Measurements from ENCODE around the gene NEK8.
"Not testable (repeated sequence)": the region's sequence is repeated elsewhere in the genome, so short reads cannot be mapped to it uniquely, and the experiment has no call there.

NEK8 gene

DNA sequence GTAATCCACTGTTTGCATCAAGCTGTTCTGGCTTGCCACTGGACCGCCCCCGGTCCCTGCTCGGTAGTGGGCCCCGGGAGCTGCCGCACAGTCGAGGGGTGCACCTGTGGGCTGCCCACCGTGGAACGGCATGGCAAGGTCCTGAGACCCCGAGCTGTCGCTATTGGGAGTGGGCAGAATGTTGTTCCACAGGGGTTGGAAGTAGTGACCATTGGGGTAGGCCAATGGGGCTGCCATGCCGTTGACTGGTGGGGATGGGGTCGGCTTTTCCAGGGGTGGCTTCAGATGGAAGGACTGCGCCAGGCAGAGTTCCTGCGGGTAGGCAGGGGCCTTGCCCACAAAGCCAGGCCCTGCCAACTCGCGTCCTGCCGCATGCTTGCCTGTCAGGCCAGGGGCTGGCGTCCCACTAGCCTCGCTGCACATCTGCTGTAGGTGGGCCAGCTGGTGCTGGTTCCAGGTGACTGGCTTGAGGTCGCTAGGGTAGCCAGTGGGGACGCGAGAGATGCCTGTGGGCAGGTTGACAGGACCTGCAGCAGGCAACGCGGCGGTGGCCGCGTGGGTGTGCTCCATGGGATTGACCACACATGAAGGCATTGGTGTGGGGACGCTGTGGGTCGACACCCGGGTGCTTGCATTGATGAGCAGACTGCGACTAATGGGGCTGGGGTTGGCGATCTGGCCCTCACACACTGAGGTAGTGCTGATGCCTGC is 30.0 kb downstream of the NEK8 start:
- Histone ChIP-seq H3K79me2 (ENCODE audit: control insufficient read depth, insufficient read depth, low read length, unreplicated experiment) (peaks cover 11% of the 10 kb centered on the region), H2AFZ (ENCODE audit: low read length, unreplicated experiment) (no peak overlapping the region), H3K27ac (ENCODE audit: low read depth, low read length) (no peak overlapping the region), H3K27me3 (ENCODE audit: insufficient read depth, low read length) (no peaks in the 10 kb centered on the region), H3K4me3 (ENCODE audit: low read depth, low read length) (no peak overlapping the region), H3K36me3 (ENCODE audit: insufficient read depth, low read length) (peaks cover 12% of the 10 kb centered on the region; the same call in 1 of the 2 replicates), H3K4me1 (ENCODE audit: control insufficient read depth, insufficient read depth, low read length, unreplicated experiment) (peaks cover 19% of the 10 kb centered on the region)

DNA sequence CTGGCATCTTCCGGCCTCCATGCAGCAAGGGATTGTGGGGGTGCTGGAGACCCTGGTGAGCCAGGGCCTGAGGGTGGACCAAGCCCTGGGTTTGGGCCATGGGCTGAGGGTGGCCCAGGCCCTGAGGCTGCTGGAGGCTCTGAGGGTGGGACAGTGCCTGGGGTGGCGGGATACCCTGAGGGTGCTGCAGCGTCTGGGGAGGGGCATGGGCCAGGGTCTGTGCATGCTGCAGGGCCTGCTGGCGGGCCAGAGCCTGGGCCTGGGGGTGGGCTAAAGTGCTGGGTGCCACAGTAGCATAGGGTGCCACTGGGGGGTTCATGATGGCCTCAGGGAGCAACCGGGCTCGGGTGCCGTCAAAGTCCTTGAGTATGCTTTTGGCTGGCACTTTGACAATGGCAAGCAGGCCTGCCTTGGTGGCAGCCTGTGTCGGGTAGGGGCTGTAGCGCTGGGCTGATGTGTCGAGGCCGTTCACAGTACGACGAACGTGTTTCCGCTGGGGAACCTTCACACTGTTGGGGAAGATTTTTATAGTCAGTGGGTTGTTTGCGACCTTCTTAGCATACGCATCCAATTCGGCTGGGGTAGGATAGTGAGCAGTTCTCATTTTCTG is 30.8 kb downstream of the NEK8 start:
- Histone ChIP-seq H2AFZ (ENCODE audit: low read length, unreplicated experiment) (no peak overlapping the region), H3K27ac (ENCODE audit: low read depth, low read length) (no peak overlapping the region), H3K79me2 (ENCODE audit: control insufficient read depth, insufficient read depth, low read length, unreplicated experiment) (peaks cover 12% of the 10 kb centered on the region), H3K27me3 (ENCODE audit: insufficient read depth, low read length) (no peaks in the 10 kb centered on the region), H3K4me1 (ENCODE audit: control insufficient read depth, insufficient read depth, low read length, unreplicated experiment) (peaks cover 19% of the 10 kb centered on the region), H3K36me3 (ENCODE audit: insufficient read depth, low read length) (peaks cover 12% of the 10 kb centered on the region; the same call in 1 of the 2 replicates), H3K4me3 (ENCODE audit: low read depth, low read length) (no peak overlapping the region)

DNA sequence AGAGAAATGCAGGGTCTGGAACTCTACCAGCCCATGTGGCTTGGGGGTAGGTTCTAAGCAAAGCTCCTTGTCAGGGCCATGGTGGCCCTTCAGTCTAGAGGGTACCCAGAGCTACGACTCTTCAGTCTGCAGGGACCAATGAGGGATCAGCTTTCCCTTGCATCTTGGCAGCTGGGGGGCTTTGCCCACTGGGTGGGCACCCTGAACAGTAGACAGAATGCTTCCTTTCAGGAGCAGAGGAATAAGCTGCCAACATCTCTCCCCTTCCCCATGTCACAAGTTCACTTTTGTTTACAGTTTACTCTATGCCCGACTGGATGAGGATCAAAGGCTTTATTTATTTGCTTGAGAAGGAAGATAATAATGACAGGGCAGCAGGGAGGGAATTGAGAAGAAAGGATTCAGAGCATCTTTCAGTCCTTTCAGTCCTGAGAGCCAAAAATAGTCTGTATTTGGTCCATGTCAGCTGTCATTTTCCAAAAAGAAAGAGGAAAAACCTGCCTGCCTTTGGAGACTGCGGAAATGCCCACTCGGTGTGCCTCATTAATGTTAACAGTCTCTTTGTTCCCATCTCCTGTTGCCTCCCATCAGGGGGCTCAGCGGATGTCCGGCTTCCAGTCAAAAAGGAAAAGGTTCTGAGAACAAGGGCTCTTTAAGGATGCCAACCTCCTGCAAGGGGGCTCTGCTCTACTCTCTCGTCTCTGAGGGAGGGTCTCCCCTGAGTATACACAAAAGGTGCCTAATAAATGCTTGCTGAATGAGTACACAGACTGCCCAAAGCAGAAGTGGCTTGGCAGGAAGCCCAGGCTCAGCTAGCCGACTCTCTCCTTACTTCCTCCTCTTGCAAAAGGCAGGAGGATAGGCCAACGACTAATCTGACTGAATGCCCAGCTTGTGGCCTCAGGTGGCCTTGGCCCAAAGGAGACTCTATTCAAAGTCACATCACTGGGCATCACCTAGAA is 32.3 kb downstream of the NEK8 start:
- Histone ChIP-seq H3K27ac (ENCODE audit: low read depth, low read length) (no peak overlapping the region), H3K79me2 (ENCODE audit: control insufficient read depth, insufficient read depth, low read length, unreplicated experiment) (peaks cover 18% of the 10 kb centered on the region), H3K27me3 (ENCODE audit: insufficient read depth, low read length) (no peaks in the 10 kb centered on the region), H3K4me3 (ENCODE audit: low read depth, low read length) (no peak overlapping the region), H3K4me1 (ENCODE audit: control insufficient read depth, insufficient read depth, low read length, unreplicated experiment) (peaks cover 10% of the 10 kb centered on the region), H2AFZ (ENCODE audit: low read length, unreplicated experiment) (no peak overlapping the region), H3K36me3 (ENCODE audit: insufficient read depth, low read length) (peaks cover 15% of the 10 kb centered on the region; the same call in 1 of the 2 replicates)

DNA sequence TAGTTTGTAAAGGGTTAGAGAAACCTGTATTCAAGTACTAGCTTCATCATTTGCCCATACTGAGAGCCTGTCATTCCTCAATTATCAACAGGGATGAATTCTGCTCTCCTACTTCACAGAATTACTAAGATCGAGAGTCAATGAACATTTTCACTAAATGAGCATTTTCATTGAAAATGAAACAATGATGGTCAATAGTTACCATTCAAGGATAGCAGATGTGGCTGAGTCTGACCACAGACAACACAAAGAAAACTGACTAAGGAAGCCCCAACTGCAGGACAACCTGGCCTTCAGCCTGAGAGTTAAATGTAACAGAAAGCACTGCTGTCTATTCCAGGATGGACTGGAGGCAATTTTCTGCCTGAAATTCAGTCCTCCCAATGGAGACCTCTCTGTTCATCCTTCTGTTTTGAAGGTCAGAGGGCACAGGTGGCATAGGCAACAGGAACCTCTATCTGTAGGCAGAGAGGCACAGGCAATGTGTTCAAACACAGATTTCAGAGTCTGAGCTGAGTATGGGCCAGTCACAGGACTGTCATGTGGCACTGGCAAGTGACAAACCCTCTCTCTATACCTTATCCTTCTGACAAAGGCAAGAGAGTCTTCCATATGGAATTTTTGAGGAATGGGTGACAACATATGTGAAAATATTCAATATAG is 34.7 kb downstream of the NEK8 start:
- Histone ChIP-seq H3K27ac (ENCODE audit: low read depth, low read length) (no peak overlapping the region), H3K79me2 (ENCODE audit: control insufficient read depth, insufficient read depth, low read length, unreplicated experiment) (peaks cover 28% of the 10 kb centered on the region), H3K4me3 (ENCODE audit: low read depth, low read length) (no peak overlapping the region), H3K4me1 (ENCODE audit: control insufficient read depth, insufficient read depth, low read length, unreplicated experiment) (peaks cover 7% of the 10 kb centered on the region), H3K36me3 (ENCODE audit: insufficient read depth, low read length) (peaks cover 19% of the 10 kb centered on the region), H3K27me3 (ENCODE audit: insufficient read depth, low read length) (no peaks in the 10 kb centered on the region), H2AFZ (ENCODE audit: low read length, unreplicated experiment) (no peak overlapping the region)

DNA sequence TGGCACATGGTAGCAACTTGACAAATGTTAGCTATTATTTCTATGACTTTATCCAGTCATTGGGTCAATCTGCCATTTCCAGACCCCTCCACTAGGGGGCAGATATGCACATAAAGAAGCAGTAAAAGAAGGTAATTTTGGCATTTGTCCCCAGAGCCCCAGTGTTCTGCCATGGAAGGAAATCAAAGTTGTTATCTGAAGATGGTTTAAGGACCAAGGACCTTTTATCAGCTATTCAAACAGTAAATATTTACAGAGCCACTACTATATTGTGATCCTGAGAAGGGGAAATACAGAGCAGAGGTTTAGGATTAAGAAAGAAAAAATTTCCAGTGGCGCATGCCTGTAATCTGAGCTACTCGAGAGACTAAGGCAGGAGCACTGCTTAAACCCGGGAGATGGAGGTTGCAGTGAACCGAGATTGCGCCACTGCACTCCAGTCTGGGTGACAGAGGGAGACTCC is 35.2 kb downstream of the NEK8 start:
- Histone ChIP-seq H3K79me2 (ENCODE audit: control insufficient read depth, insufficient read depth, low read length, unreplicated experiment) (peaks cover 28% of the 10 kb centered on the region), H3K4me1 (ENCODE audit: control insufficient read depth, insufficient read depth, low read length, unreplicated experiment) (peaks cover 7% of the 10 kb centered on the region), H3K36me3 (ENCODE audit: insufficient read depth, low read length) (peaks cover 19% of the 10 kb centered on the region), H2AFZ (ENCODE audit: low read length, unreplicated experiment) (no peak overlapping the region), H3K27ac (ENCODE audit: low read depth, low read length) (no peak overlapping the region), H3K27me3 (ENCODE audit: insufficient read depth, low read length) (no peaks in the 10 kb centered on the region), H3K4me3 (ENCODE audit: low read depth, low read length) (no peak overlapping the region)

DNA sequence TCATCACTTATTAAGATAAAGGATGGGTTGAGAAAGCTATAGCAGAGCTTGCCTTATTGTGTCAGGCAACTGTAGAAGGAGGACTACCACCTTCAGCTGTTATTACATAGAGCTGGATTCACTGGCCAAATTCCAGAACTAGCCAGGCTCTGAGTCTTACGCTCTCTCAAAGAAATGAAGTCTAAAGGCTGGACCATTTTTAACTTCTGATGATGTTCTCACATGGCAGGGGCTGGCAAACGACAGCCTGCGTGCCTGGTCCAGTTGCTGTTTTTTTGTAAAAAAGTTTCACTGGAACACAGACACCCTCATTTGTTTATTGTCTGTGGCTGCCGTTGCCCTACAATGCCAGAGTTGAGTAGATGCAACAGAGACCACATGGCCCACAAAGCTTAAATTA is 36.5 kb downstream of the NEK8 start:
- H3K36me3 ChIP-seq (ENCODE audit: insufficient read depth, low read length), result peaks cover 19% of the 10 kb centered on the region
- H3K79me2 ChIP-seq (ENCODE audit: control insufficient read depth, insufficient read depth, low read length, unreplicated experiment), result peaks cover 34% of the 10 kb centered on the region
- H3K4me1 ChIP-seq (ENCODE audit: control insufficient read depth, insufficient read depth, low read length, unreplicated experiment), result peaks cover 7% of the 10 kb centered on the region
- no peak overlapping the region for H2AFZ ChIP-seq (ENCODE audit: low read length, unreplicated experiment)
- H3K27ac ChIP-seq (ENCODE audit: low read depth, low read length), result no peak overlapping the region
- H3K4me3 ChIP-seq (ENCODE audit: low read depth, low read length), result no peak overlapping the region
- H3K27me3 ChIP-seq (ENCODE audit: insufficient read depth, low read length), result no peaks in the 10 kb centered on the region

DNA sequence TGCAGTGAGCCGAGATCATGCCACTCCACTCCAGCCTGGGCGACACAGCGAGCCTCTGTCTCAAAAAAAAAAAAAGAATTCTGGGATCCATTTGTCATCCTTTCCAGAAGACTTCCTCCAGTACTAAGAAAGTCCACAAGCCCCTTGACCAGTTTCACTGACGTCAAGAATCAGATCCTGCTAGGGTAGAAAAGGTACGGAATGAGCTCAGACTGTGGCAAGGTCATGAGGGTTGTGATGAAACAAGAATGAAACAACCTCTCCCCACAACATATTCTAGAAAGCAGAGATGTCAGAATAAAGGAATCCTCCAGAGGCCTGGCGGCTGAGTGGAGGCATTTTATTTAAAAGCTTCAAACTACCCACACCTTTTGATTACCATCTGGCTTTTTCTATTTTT is 45.1 kb downstream of the NEK8 start:
- no peak overlapping the region for H3K4me3 ChIP-seq (ENCODE audit: low read depth, low read length)
- H3K27ac ChIP-seq (ENCODE audit: low read depth, low read length), result no peak overlapping the region
- peaks cover 48% of the 10 kb centered on the region for H3K79me2 ChIP-seq (ENCODE audit: control insufficient read depth, insufficient read depth, low read length, unreplicated experiment)

DNA sequence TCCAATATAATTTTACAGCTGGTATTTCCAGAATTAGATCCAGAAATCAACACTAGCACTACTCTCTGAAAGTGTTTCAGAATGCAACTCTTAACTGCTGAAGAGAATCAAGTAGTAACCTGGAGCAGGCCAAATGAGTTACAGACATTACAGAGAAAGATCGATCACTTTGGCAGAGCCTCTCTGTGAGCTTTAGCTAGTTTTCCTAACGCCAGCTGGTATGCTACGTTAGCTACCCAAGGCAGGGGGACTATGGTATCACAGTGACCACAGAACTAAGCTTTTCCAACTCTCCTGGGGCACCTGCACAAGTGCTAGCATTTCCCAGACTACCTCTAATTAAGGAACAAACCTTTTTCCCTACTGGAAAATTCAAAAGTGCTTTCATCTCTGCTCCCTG is 45.6 kb downstream of the NEK8 start:
- Histone ChIP-seq H3K4me1 (ENCODE audit: control insufficient read depth, insufficient read depth, low read length, unreplicated experiment) (no peaks in the 10 kb centered on the region), H3K36me3 (ENCODE audit: insufficient read depth, low read length) (peaks cover 4% of the 10 kb centered on the region; the same call in 1 of the 2 replicates), H2AFZ (ENCODE audit: low read length, unreplicated experiment) (no peak overlapping the region), H3K79me2 (ENCODE audit: control insufficient read depth, insufficient read depth, low read length, unreplicated experiment) (peaks cover 53% of the 10 kb centered on the region), H3K27me3 (ENCODE audit: insufficient read depth, low read length) (no peaks in the 10 kb centered on the region), H3K4me3 (ENCODE audit: low read depth, low read length) (no peak overlapping the region), H3K27ac (ENCODE audit: low read depth, low read length) (no peak overlapping the region)

More for the DNA sequence above, 45.1 kb downstream of the NEK8 start:
- no peaks in the 10 kb centered on the region for H3K27me3 ChIP-seq (ENCODE audit: insufficient read depth, low read length)
- no peaks in the 10 kb centered on the region for H3K4me1 ChIP-seq (ENCODE audit: control insufficient read depth, insufficient read depth, low read length, unreplicated experiment)
- H3K36me3 ChIP-seq (ENCODE audit: insufficient read depth, low read length), result no peaks in the 10 kb centered on the region
- H2AFZ ChIP-seq (ENCODE audit: low read length, unreplicated experiment), result no peak overlapping the region

DNA sequence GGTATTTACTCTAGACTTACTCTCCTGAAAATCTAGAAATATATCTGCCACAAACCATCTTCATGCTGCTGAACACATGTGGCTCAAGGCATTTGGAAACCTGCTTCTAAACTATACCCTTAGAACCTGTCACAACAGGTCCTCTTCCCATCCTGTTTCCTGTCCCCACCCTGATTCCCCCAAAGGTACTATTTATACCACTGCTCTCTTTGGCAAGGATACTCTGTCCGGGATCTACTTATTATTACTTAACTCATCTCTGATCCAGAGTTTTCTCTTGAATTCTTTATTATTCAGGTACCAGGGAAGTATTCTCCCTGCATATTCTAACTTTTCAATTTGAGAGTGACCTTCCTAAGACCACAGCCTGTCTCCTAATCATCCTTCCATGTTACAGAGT is 48.6 kb downstream of the NEK8 start:
- peaks cover 52% of the 10 kb centered on the region for H3K79me2 ChIP-seq (ENCODE audit: control insufficient read depth, insufficient read depth, low read length, unreplicated experiment)

DNA sequence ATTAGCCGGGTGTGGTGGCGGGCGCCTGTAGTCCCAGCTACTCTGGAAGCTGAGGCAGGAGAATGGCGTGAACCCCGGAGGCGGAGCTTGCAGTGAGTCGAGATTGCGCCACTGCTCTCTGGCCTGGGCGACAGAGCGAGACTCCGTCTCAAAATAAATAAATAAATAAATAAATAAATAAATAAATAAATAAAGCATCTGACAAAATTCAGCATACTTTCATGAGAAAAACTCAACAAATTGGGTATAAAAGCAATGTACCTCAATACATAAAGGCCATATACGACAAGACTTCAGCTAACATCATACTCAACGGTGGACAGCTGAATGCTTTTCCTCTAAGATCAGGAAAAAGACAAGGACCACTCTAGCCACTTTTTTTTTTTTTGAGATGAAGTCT is 51.0 kb downstream of the NEK8 start:
- Histone ChIP-seq H3K36me3 (ENCODE audit: insufficient read depth, low read length) (peaks cover 15% of the 10 kb centered on the region), H3K79me2 (ENCODE audit: control insufficient read depth, insufficient read depth, low read length, unreplicated experiment) (peaks cover 47% of the 10 kb centered on the region)
- H3K4me1 ChIP-seq (ENCODE audit: control insufficient read depth, insufficient read depth, low read length, unreplicated experiment); H2AFZ ChIP-seq (ENCODE audit: low read length, unreplicated experiment); H3K4me3 ChIP-seq (ENCODE audit: low read depth, low read length); H3K27me3 ChIP-seq (ENCODE audit: insufficient read depth, low read length); H3K27ac ChIP-seq (ENCODE audit: low read depth, low read length): not testable (repeated sequence)

More for the DNA sequence above, 48.6 kb downstream of the NEK8 start:
- Histone ChIP-seq H3K27me3 (ENCODE audit: insufficient read depth, low read length) (no peaks in the 10 kb centered on the region), H3K27ac (ENCODE audit: low read depth, low read length) (no peak overlapping the region), H2AFZ (ENCODE audit: low read length, unreplicated experiment) (no peak overlapping the region), H3K4me1 (ENCODE audit: control insufficient read depth, insufficient read depth, low read length, unreplicated experiment) (no peaks in the 10 kb centered on the region), H3K4me3 (ENCODE audit: low read depth, low read length) (no peak overlapping the region), H3K36me3 (ENCODE audit: insufficient read depth, low read length) (peaks cover 15% of the 10 kb centered on the region)

All from ACC112 (cell line).